ENCODE data around the gene LDLR.
A peak's percentile ranks its signal among the peaks of the same experiment; 100 is the strongest.

LDLR gene

GRCh38 chr19:11171144-11171543 lies 81.9 kb downstream of the LDLR start:
- H2AFZ ChIP-seq (ENCODE audit: low read length) = no peak overlapping the region
- no peak overlapping the region for H2BK15ac ChIP-seq (ENCODE audit: low read length)
- no peak overlapping the region for H3K23ac ChIP-seq (ENCODE audit: low read depth, low read length, poor library complexity)
- H2BK120ac ChIP-seq (ENCODE audit: low read depth, low read length) = no peak overlapping the region
- H3K36me3 ChIP-seq (replicated peaks in 1 of 2; ENCODE audit: control insufficient read depth in 2 of 2, insufficient read depth in 2 of 2, low read length in 2 of 2) = peaks cover 30 to 79% of the 10 kb centered on the region in 2 donors
- H3K14ac ChIP-seq (ENCODE audit: low read length) = no peak overlapping the region
- no peak overlapping the region for H3K27ac ChIP-seq (replicated peaks; ENCODE audit: low read length)
- no peaks in the 10 kb centered on the region for H3K27me3 ChIP-seq (ENCODE audit: control insufficient read depth in 3 of 3, insufficient read depth in 3 of 3, low read depth in 1 of 3, low read length in 3 of 3)
- no peak overlapping the region for H2BK12ac ChIP-seq (ENCODE audit: low read length)
- DNase-seq (ENCODE audit: low spot score) = no peak
- H3K4me2 ChIP-seq (ENCODE audit: insufficient read depth, low read length, poor library complexity, severe bottlenecking) = no peak overlapping the region
- no peaks in the 10 kb centered on the region for H3K9me3 ChIP-seq (replicated peaks in 1 of 2; ENCODE audit: control insufficient read depth in 2 of 2, insufficient read depth in 1 of 2, low read depth in 1 of 2, low read length in 2 of 2)
- no peak overlapping the region for H4K8ac ChIP-seq (ENCODE audit: low read depth, low read length)
- H2BK5ac ChIP-seq (ENCODE audit: low read length) = no peak overlapping the region
- H2AK5ac ChIP-seq (ENCODE audit: low read depth, low read length) = no peak overlapping the region
- H3K9ac ChIP-seq (ENCODE audit: low read depth, low read length, poor library complexity) = no peak overlapping the region
- no peak overlapping the region for H3K4ac ChIP-seq (ENCODE audit: low read length)
- H3K79me1 ChIP-seq (ENCODE audit: low read depth, low read length) = no peaks in the 10 kb centered on the region
- H4K91ac ChIP-seq (ENCODE audit: low read depth, low read length, poor library complexity) = no peak overlapping the region
- H3K18ac ChIP-seq (ENCODE audit: low read length) = no peak overlapping the region
- no peaks in the 10 kb centered on the region for H3K4me1 ChIP-seq (ENCODE audit: control insufficient read depth in 2 of 2, insufficient read depth in 1 of 2, low read depth in 1 of 2, low read length in 2 of 2)
- no peak overlapping the region for H3K4me3 ChIP-seq (ENCODE audit: low read length in 2 of 2)
- no CpG with 5 or more reads among the region's 5 CpGs for WGBS, 2 donors (ENCODE audit: extremely low coverage in 2 of 2, insufficient read length in 2 of 2, insufficient replicate concordance in 1 of 2)

DNA sequence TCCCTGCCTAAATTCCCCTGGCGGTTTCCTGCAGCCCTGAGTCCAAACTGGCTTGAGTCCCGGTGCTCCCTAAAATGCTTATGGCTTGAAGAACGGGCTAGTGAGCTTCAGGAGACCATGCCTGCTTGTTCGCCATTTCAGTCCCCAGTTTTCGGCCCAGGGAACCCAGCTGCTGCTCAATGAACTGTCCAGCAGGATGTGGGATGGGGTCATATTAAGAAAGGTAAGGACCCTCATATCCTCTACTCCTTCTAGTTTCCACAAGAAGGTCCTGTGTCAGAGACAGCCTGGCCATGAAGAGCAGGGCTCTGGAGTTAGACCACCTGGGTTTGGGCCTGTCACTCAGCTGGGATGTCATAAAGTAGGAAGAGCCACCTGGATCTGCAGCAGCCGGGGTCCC lies 83.3 kb downstream of the LDLR start:
- no peak overlapping the region for H3K23ac ChIP-seq (ENCODE audit: low read depth, low read length, poor library complexity)
- H3K4ac ChIP-seq (ENCODE audit: low read length) = no peak overlapping the region
- no peaks in the 10 kb centered on the region for H3K4me1 ChIP-seq (ENCODE audit: control insufficient read depth in 2 of 2, insufficient read depth in 1 of 2, low read depth in 1 of 2, low read length in 2 of 2)
- no peak overlapping the region for H4K8ac ChIP-seq (ENCODE audit: low read depth, low read length)
- H3K27me3 ChIP-seq (ENCODE audit: control insufficient read depth in 3 of 3, insufficient read depth in 3 of 3, low read depth in 1 of 3, low read length in 3 of 3) = no peaks in the 10 kb centered on the region
- no peak overlapping the region for H3K4me2 ChIP-seq (ENCODE audit: insufficient read depth, low read length, poor library complexity, severe bottlenecking)
- no peak overlapping the region for H3K27ac ChIP-seq (replicated peaks; ENCODE audit: low read length)
- H2AFZ ChIP-seq (ENCODE audit: low read length) = no peak overlapping the region
- no peaks in the 10 kb centered on the region for H3K9me3 ChIP-seq (replicated peaks in 1 of 2; ENCODE audit: control insufficient read depth in 2 of 2, insufficient read depth in 1 of 2, low read depth in 1 of 2, low read length in 2 of 2)
- no peak overlapping the region for H2BK15ac ChIP-seq (ENCODE audit: low read length)
- no peak overlapping the region for H2BK120ac ChIP-seq (ENCODE audit: low read depth, low read length)
- H2AK5ac ChIP-seq (ENCODE audit: low read depth, low read length) = no peak overlapping the region
- H3K4me3 ChIP-seq (ENCODE audit: low read length in 2 of 2) = peak overlapping the region in 1 of 2 donors; percentile 21
- no peak overlapping the region for H2BK5ac ChIP-seq (ENCODE audit: low read length)
- H4K91ac ChIP-seq (ENCODE audit: low read depth, low read length, poor library complexity) = no peak overlapping the region
- H3K18ac ChIP-seq (ENCODE audit: low read length) = no peak overlapping the region
- H3K9ac ChIP-seq (ENCODE audit: low read depth, low read length, poor library complexity) = no peak overlapping the region
- H3K14ac ChIP-seq (ENCODE audit: low read length) = no peak overlapping the region
- peaks cover 35 to 85% of the 10 kb centered on the region in 2 donors for H3K36me3 ChIP-seq (replicated peaks in 1 of 2; ENCODE audit: control insufficient read depth in 2 of 2, insufficient read depth in 2 of 2, low read length in 2 of 2)
- H3K79me1 ChIP-seq (ENCODE audit: low read depth, low read length) = no peaks in the 10 kb centered on the region
- no peak for DNase-seq (ENCODE audit: low spot score)
- no CpG with 5 or more reads among the region's 6 CpGs for WGBS, 2 donors (ENCODE audit: extremely low coverage in 2 of 2, insufficient read length in 2 of 2, insufficient replicate concordance in 1 of 2)
- no peak overlapping the region for H2BK12ac ChIP-seq (ENCODE audit: low read length)

DNA sequence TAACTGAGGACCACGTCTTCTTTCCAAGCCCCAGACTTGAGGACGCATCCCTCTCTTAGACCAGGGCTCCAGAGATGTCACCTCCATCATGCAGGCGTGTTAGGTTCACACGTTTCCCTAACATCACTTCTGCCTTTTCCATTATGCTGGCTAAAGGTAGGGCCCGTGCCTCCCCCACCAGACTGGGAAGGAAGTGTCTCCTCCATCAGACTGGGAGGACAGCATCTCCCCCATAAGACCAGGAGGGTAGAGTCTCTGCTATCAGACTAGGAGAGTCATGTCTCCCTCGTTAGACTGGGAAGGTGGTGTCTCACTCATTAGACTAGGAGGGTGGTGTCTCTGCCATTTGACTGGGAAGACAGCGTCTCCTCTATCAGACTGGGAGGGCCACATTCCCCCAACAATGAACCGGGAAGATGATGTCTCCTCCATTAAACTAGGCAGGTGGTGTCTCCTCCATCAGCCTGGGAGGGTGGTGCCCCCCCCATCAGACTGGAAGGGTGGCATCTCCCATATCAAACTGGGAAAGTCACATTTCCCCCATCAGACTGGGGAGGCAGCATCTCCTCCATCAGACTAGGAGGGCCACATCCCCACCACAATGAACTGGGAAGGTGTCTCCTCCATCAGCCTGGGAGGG lies 84.4 kb downstream of the LDLR start:
- Histone ChIP-seq H2AFZ (ENCODE audit: low read length) (no peak overlapping the region), H3K4ac (ENCODE audit: low read length) (no peak overlapping the region), H3K9ac (ENCODE audit: low read depth, low read length, poor library complexity) (no peak overlapping the region), H4K91ac (ENCODE audit: low read depth, low read length, poor library complexity) (no peak overlapping the region), H3K36me3 (replicated peaks in 1 of 2; ENCODE audit: control insufficient read depth in 2 of 2, insufficient read depth in 2 of 2, low read length in 2 of 2) (peaks cover 37 to 83% of the 10 kb centered on the region in 2 donors), H3K14ac (ENCODE audit: low read length) (no peak overlapping the region), H2BK15ac (ENCODE audit: low read length) (no peak overlapping the region), H3K27ac (replicated peaks; ENCODE audit: low read length) (no peak overlapping the region), H3K23ac (ENCODE audit: low read depth, low read length, poor library complexity) (no peak overlapping the region), H3K18ac (ENCODE audit: low read length) (no peak overlapping the region), H3K27me3 (ENCODE audit: control insufficient read depth in 3 of 3, insufficient read depth in 3 of 3, low read depth in 1 of 3, low read length in 3 of 3) (no peaks in the 10 kb centered on the region), H3K4me3 (ENCODE audit: low read length in 2 of 2) (peak overlapping the region in 1 of 2 donors; percentile 20), H2BK120ac (ENCODE audit: low read depth, low read length) (no peak overlapping the region), H2BK12ac (ENCODE audit: low read length) (no peak overlapping the region), H3K9me3 (replicated peaks in 1 of 2; ENCODE audit: control insufficient read depth in 2 of 2, insufficient read depth in 1 of 2, low read depth in 1 of 2, low read length in 2 of 2) (no peaks in the 10 kb centered on the region), H2BK5ac (ENCODE audit: low read length) (peak overlapping the region; percentile 66), H3K79me1 (ENCODE audit: low read depth, low read length) (no peaks in the 10 kb centered on the region), H3K4me2 (ENCODE audit: insufficient read depth, low read length, poor library complexity, severe bottlenecking) (no peak overlapping the region), H3K4me1 (ENCODE audit: control insufficient read depth in 2 of 2, insufficient read depth in 1 of 2, low read depth in 1 of 2, low read length in 2 of 2) (no peaks in the 10 kb centered on the region), H4K8ac (ENCODE audit: low read depth, low read length) (no peak overlapping the region), H2AK5ac (ENCODE audit: low read depth, low read length) (no peak overlapping the region)
- DNase-seq (ENCODE audit: low spot score) = no peak
- WGBS, 2 donors (ENCODE audit: extremely low coverage in 2 of 2, insufficient read length in 2 of 2, insufficient replicate concordance in 1 of 2) = no CpG with 5 or more reads among the region's 8 CpGs

DNA sequence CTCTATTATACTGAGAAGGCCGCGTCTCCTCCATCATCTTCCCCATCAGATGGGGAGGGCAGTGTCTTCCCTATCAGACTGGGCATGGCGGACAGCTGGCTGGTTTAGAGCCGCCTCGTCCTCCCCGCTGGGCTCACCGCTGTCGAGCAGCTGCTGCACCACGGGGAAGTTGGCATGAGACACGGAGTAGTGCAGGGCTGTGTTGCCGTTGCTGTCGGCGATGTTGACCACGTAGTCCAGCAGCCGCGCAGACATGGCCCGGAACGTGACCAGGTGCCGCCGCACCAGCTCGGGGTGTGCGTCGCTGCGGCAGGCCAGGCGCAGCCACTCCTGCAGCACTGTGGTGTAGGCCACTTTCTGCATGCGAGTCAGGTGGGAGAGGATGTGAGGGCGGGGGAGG lies 85.1 kb downstream of the LDLR start:
- WGBS, 2 donors (ENCODE audit: extremely low coverage in 2 of 2, insufficient read length in 2 of 2, insufficient replicate concordance in 1 of 2) = no CpG with 5 or more reads among the region's 27 CpGs
- no peak overlapping the region for H3K4me2 ChIP-seq (ENCODE audit: insufficient read depth, low read length, poor library complexity, severe bottlenecking)
- H3K27me3 ChIP-seq (ENCODE audit: control insufficient read depth in 3 of 3, insufficient read depth in 3 of 3, low read depth in 1 of 3, low read length in 3 of 3) = no peaks in the 10 kb centered on the region
- H3K4me3 ChIP-seq (ENCODE audit: low read length in 2 of 2) = no peak overlapping the region
- peak overlapping the region; percentile 91 for H3K23ac ChIP-seq (ENCODE audit: low read depth, low read length, poor library complexity)
- peak overlapping the region; percentile 55 for H2BK15ac ChIP-seq (ENCODE audit: low read length)
- no peak overlapping the region for H3K9ac ChIP-seq (ENCODE audit: low read depth, low read length, poor library complexity)
- H2BK5ac ChIP-seq (ENCODE audit: low read length) = peak overlapping the region; percentile 66
- no peak for DNase-seq (ENCODE audit: low spot score)
- H3K79me1 ChIP-seq (ENCODE audit: low read depth, low read length) = no peaks in the 10 kb centered on the region
- no peak overlapping the region for H2BK120ac ChIP-seq (ENCODE audit: low read depth, low read length)
- H2AFZ ChIP-seq (ENCODE audit: low read length) = no peak overlapping the region
- peak overlapping the region; percentile 84 for H3K14ac ChIP-seq (ENCODE audit: low read length)
- no peak overlapping the region for H3K18ac ChIP-seq (ENCODE audit: low read length)
- no peak overlapping the region for H4K91ac ChIP-seq (ENCODE audit: low read depth, low read length, poor library complexity)
- H2BK12ac ChIP-seq (ENCODE audit: low read length) = peak overlapping the region; percentile 63
- no peak overlapping the region for H4K8ac ChIP-seq (ENCODE audit: low read depth, low read length)
- H3K4ac ChIP-seq (ENCODE audit: low read length) = no peak overlapping the region
- peaks cover 37 to 80% of the 10 kb centered on the region in 2 donors for H3K36me3 ChIP-seq (replicated peaks in 1 of 2; ENCODE audit: control insufficient read depth in 2 of 2, insufficient read depth in 2 of 2, low read length in 2 of 2)
- no peak overlapping the region for H2AK5ac ChIP-seq (ENCODE audit: low read depth, low read length)
- H3K9me3 ChIP-seq (replicated peaks in 1 of 2; ENCODE audit: control insufficient read depth in 2 of 2, insufficient read depth in 1 of 2, low read depth in 1 of 2, low read length in 2 of 2) = no peaks in the 10 kb centered on the region
- H3K27ac ChIP-seq (replicated peaks; ENCODE audit: low read length) = no peak overlapping the region
- H3K4me1 ChIP-seq (ENCODE audit: control insufficient read depth in 2 of 2, insufficient read depth in 1 of 2, low read depth in 1 of 2, low read length in 2 of 2) = no peaks in the 10 kb centered on the region
